Skeletal muscle tissue (tissue), 4 donors: ENCODE results near the gene CCM2L. TPM values are rescaled to one million over a fixed set of nuclear protein-coding genes. Genes with fewer than 3 reads are reported as not detected.

Experiments used
- H3K27ac ChIP-seq: one replicate; pipeline ENCODE4 v1.7.0; 2013; ENCODE audit warnings: mild to moderate bottlenecking, low read depth, low read length, inconsistent platforms
- H3K27me3 ChIP-seq, 3 donors: one replicate each; pipeline ENCODE4 v1.7.0; 2013; ENCODE audit warnings: low read length in 3 of 3; ENCODE audit not compliant: control insufficient read depth in 3 of 3, insufficient read depth in 3 of 3
- H3K36me3 ChIP-seq, 3 donors: one replicate each; pipeline ENCODE4 v1.7.0; 2013; ENCODE audit warnings: low read length in 3 of 3; ENCODE audit not compliant: control insufficient read depth in 3 of 3, insufficient read depth in 3 of 3
- H3K4me1 ChIP-seq, 3 donors: one replicate each; pipeline ENCODE4 v1.7.0; 2013; ENCODE audit warnings: low read length in 3 of 3, mild to moderate bottlenecking in 3 of 3; ENCODE audit not compliant: control insufficient read depth in 3 of 3, insufficient read depth in 3 of 3
- H3K4me3 ChIP-seq, 3 donors: one replicate each; pipeline ENCODE4 v1.7.0; 2013; ENCODE audit warnings: low read length in 3 of 3
- H3K9ac ChIP-seq, 3 donors: one replicate each; pipeline ENCODE4 v1.7.0; 2013; ENCODE audit warnings: low read length in 3 of 3, mild to moderate bottlenecking in 3 of 3, moderate library complexity in 2 of 3, low read depth in 1 of 3
- H3K9me3 ChIP-seq, 3 donors: one replicate each; pipeline ENCODE4 v1.7.0; 2013; ENCODE audit warnings: low read length in 3 of 3; ENCODE audit not compliant: control insufficient read depth in 3 of 3
- total RNA-seq: library from RNA; depleted of rRNA; stranded (reverse); fragments of >200 nt; gene quantifications from one replicate; pipeline ENCODE4 v1.2.3, GENCODE V29; 2014
- donor health status: Osteomylitis.

CCM2L gene
- 4.7 TPM for total RNA-seq

DNA sequence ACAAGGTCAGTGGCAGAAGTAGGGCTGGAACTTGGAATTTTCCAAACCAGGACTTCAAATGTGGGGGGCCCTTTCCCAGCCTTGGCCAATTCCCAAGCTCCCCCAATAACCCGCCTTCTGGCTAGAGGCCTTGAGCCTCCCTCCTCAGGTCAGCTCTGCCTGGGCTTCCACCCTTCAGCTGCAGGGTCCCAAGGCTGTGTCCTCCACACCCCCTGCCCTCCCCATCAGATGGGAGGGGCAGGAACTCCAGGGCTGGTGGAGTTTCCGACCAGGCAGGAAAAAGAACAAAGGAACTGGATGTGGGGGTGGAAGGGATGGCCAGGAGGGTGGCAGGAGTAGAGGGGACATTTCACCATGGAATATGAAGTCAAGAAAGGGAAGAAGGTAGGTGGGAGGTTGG is at the start of gene CCM2L:
Gene CCM2L, plus strand, starts transcription at position 338 of the 400 bp plus-strand sequence. Its CDS starts 17 bp downstream, at position 355.
- H3K9me3 ChIP-seq = no peaks in the 10 kb centered on the region
- no peaks in the 10 kb centered on the region for H3K36me3 ChIP-seq
- peaks cover 3 to 23% (median 10%) of the 10 kb centered on the region in 3 donors for H3K4me1 ChIP-seq
- peak within 1 kb of the TSS in 2 of 3 donors; percentile 50 to 51 for H3K9ac ChIP-seq
- H3K27ac ChIP-seq = no peak within 1 kb of the TSS
- peak within 1 kb of the TSS; percentile 9 to 64 (median 61) for H3K4me3 ChIP-seq
- H3K27me3 ChIP-seq = peaks cover 15 to 20% (median 19%) of the 10 kb centered on the region in 3 donors

DNA sequence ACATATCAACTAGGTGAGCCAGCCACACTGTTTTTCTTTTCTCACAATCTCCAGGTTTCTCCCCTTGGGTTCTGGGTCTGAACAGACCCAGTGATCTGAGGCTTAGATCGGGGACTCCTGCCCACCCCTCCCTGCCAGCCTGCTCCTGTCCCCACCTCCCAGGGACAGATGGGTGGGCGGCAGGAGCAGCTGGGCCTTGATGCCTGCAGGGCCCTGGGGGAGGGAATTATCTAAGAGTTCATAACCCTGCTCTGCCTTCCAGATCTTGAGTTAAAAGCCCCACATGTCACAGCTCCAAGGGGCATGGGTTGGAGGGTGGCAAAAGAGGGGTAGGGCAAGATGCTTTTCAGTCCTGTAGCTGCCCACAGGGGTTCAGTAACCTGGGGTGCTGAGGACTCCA is 47.5 kb upstream of the CCM2L start:
- peaks cover 25 to 42% (median 37%) of the 10 kb centered on the region in 3 donors for H3K27me3 ChIP-seq
- H3K4me3 ChIP-seq = no peak overlapping the region
- no peak overlapping the region for H3K27ac ChIP-seq
- H3K9me3 ChIP-seq = no peaks in the 10 kb centered on the region
- H3K9ac ChIP-seq = no peak overlapping the region
- no peaks in the 10 kb centered on the region for H3K4me1 ChIP-seq
- no peaks in the 10 kb centered on the region for H3K36me3 ChIP-seq

DNA sequence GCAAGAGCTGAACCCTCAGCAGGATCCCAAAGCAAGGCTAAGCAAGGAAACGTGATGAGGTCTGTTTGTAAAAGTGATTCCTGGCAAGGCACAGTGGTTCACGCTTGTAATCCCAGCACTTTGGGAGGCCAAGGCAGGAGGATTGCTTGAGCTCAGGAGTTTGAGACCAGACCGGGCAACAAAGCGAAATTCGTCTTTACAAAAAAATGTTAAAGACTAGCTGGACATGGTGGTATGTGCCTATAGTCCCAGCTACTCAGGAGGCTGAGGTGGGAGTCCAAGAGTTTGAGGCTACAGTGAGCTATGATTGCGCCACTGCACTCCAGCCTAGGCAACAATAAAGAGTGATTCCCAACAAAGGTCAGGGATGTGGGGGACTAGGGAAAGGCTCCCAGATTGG is 46.3 kb upstream of the CCM2L start:
- peaks cover 25 to 47% (median 36%) of the 10 kb centered on the region in 3 donors for H3K27me3 ChIP-seq
- no peak overlapping the region for H3K4me3 ChIP-seq
- H3K27ac ChIP-seq = no peak overlapping the region
- no peaks in the 10 kb centered on the region for H3K9me3 ChIP-seq
- no peaks in the 10 kb centered on the region for H3K36me3 ChIP-seq
- no peaks in the 10 kb centered on the region for H3K4me1 ChIP-seq
- no peak overlapping the region for H3K9ac ChIP-seq

DNA sequence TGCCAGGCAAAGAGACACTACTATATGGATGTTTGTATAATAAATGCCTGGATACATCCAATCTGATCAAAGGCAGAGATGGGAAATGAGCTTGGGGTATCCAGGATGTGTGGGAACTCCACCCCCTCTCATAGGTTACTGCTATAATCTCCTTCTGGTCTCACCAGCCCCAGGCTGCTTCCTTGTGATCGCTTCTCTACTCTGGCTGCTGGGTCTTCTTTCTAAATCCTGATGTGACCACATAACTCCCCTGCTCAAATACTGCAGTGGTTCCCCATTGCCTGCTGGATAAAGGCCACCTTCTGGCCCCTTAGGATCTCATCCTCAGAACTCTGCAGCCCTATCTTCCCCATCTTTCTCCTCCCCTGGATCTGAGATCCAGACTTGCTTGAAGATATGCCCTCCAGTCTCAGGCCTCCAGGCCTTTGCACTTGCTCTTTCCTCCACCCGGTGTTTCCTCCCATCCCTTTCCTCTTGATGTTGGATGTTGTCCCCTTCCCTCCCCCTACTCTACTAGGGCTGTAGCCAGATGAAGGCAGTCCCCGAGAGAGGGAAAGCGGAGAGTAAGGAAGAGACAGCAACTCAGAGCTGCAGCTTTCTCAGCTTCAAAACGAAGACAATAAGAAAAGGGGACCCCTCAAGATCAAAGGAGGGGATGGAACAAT is 43.1 kb upstream of the CCM2L start:
- Histone ChIP-seq H3K4me1 (no peaks in the 10 kb centered on the region), H3K27me3 (peaks cover 24 to 36% (median 29%) of the 10 kb centered on the region in 3 donors), H3K9me3 (no peaks in the 10 kb centered on the region), H3K9ac (no peak overlapping the region), H3K27ac (no peak overlapping the region), H3K4me3 (no peak overlapping the region), H3K36me3 (no peaks in the 10 kb centered on the region)

DNA sequence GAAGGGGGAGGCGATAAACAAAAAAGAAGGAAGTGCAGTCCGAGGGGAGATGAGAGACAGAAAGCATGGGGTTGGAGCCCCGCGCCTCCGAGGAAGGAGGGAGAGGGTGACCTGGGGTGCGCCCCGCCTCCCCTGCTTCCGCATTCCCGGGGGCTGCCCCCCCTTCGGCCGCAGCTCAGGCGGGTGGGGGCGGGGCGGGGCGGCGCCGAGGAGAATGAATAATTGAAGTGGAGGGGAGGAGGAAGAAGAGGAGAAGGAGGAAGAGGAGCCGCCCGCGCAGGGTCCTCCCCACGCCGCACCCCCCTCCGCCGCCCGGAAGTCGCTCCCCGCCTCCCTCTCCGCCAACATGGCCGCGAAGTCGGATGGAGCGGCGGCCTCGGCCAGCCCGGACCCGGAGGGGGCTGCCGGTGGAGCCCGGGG is 42.4 kb upstream of the CCM2L start, which contains the start of gene XKR7:
Gene XKR7, plus strand, starts transcription at position 322 of the 420 bp plus-strand sequence. Its CDS starts 25 bp downstream, at position 347.
- H3K9ac ChIP-seq = no peak within 1 kb of the TSS
- no peak within 1 kb of the TSS for H3K4me3 ChIP-seq

DNA sequence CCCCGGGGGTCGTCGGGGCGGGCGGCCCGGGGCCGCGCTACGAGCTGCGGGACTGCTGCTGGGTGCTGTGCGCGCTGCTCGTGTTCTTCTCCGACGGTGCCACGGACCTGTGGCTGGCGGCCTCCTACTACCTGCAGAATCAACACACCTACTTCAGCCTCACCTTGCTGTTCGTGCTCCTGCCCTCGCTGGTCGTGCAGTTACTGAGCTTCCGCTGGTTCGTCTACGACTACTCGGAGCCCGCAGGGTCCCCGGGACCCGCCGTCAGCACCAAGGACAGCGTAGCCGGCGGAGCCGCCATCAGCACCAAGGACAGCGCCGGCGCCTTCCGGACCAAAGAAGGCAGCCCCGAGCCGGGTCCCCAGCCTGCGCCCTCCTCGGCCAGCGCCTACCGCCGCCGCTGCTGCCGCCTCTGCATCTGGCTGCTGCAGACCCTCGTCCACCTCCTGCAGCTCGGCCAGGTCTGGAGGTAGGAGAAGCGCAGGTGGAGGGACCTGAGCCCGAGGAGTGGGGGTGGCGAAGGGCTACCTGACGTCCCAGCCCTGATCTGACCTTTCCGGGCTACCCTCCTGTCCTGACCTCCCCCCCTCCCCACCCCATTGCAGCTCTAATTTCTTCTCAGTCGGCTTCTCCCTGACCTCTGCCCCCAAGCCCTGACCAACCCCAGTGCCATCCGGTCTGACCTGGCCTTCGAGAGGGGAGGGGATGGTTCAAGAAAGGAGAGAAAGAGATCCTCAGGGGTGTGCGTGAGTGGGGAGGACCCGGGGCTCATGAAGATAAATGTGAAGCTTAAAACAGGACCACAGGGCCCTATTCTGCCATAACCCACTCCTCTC is 41.7 kb upstream of the CCM2L start:
- H3K4me1 ChIP-seq = no peaks in the 10 kb centered on the region
- no peaks in the 10 kb centered on the region for H3K9me3 ChIP-seq
- H3K27ac ChIP-seq = no peak overlapping the region
- no peak overlapping the region for H3K9ac ChIP-seq
- no peak overlapping the region for H3K4me3 ChIP-seq
- peaks cover 28 to 30% (median 29%) of the 10 kb centered on the region in 3 donors for H3K27me3 ChIP-seq
- no peaks in the 10 kb centered on the region for H3K36me3 ChIP-seq

More for the DNA sequence above, 42.4 kb upstream of the CCM2L start, which contains the start of gene XKR7:
- H3K27me3 ChIP-seq = peaks cover 29% of the 10 kb centered on the region in 3 donors
- no peaks in the 10 kb centered on the region for H3K36me3 ChIP-seq
- no peak within 1 kb of the TSS for H3K27ac ChIP-seq
- H3K4me1 ChIP-seq = no peaks in the 10 kb centered on the region
- no peaks in the 10 kb centered on the region for H3K9me3 ChIP-seq

DNA sequence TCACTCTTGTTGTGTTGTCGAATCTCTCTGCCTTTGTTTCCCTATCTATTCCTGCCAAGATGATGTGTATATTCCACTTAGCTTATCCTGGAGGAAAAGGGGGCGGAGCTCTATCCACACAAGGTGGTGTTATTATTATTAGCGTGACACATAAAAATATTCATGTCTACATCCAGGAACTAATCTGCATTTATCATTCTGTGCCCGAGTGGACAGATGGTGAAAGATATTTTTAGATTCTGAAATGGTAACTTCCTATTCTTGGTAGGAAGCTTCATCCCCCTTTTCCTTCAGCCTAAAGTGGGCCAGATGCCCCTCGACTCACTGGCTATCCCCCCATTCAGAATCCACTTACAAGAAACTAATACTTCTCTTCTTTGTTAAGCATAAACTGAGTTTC is 40.2 kb upstream of the CCM2L start:
- Histone ChIP-seq H3K4me1 (no peaks in the 10 kb centered on the region), H3K9me3 (no peaks in the 10 kb centered on the region), H3K27me3 (peaks cover 19 to 30% (median 27%) of the 10 kb centered on the region in 3 donors), H3K27ac (no peak overlapping the region), H3K9ac (no peak overlapping the region), H3K36me3 (no peaks in the 10 kb centered on the region), H3K4me3 (no peak overlapping the region)

DNA sequence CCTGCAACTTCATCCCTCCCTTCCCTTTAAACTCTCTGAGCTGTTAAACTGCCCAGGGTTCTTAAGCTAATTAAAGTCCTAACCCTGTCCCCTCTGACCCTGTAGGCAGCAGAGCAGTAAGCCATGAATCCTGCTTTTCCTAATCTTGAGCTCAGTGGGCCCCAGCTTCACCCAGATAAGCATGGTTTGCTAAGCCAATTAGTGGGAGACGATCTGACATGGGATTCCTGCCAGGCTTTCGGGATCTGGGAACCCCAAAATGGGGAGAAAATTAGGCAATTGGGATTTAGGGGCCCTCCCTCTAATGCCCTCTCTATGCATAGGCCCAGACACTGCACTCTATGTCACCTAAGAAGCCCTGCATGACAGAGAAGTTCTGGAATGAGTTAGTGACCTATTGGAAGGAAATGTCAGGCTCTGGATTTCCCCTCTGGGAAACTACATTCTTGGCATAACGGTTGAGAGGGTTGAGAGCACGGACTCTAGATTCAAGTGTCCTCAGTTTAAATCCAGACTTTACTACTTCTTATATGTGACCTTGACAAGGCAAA is 37.7 kb upstream of the CCM2L start:
- Histone ChIP-seq H3K36me3 (no peaks in the 10 kb centered on the region), H3K4me1 (no peaks in the 10 kb centered on the region), H3K9me3 (no peaks in the 10 kb centered on the region), H3K9ac (no peak overlapping the region), H3K27me3 (peaks cover 6 to 23% (median 19%) of the 10 kb centered on the region in 3 donors), H3K27ac (no peak overlapping the region), H3K4me3 (no peak overlapping the region)

DNA sequence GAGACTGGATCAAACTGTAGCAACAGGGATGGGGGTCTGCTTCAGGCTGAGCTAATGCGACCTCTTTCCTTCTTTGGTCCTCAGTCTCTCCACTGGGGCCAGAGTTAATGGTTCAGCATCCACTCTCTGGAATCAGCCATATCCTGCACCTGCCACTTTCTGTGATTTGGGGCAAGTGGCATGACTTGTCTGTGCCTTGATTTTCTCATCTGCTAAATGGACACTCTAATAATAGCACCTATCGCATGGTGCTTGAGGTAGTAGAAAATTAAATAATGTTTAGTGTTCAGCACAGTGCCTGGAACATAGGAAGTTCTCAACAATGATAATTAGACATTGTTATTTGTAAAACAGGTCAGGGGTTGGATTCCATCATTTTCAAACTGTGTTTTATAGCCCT is 35.9 kb upstream of the CCM2L start:
- no peaks in the 10 kb centered on the region for H3K4me1 ChIP-seq
- no peaks in the 10 kb centered on the region for H3K36me3 ChIP-seq
- no peak overlapping the region for H3K9ac ChIP-seq
- peaks cover 6 to 23% (median 14%) of the 10 kb centered on the region in 3 donors for H3K27me3 ChIP-seq
- no peak overlapping the region for H3K27ac ChIP-seq
- no peak overlapping the region for H3K4me3 ChIP-seq
- no peaks in the 10 kb centered on the region for H3K9me3 ChIP-seq
